DLD1 (cell line): ENCODE results near the gene GPR161.
"Not testable (repeated sequence)": the region's sequence is repeated elsewhere in the genome, so short reads cannot be mapped to it uniquely, and the experiment has no call there.

Source experiments
- in situ Hi-C: cut with HindIII; loops from 2 replicates; pipeline ENCODE4 v1.10.0; 2017; ENCODE audit warnings: low sequenced_read_pairs

The GPR161 gene

GRCh38 chr1:168089326-168089978 lies 47.3 kb downstream of the GPR161 start:
- in situ Hi-C loops, result no loop called here

DNA sequence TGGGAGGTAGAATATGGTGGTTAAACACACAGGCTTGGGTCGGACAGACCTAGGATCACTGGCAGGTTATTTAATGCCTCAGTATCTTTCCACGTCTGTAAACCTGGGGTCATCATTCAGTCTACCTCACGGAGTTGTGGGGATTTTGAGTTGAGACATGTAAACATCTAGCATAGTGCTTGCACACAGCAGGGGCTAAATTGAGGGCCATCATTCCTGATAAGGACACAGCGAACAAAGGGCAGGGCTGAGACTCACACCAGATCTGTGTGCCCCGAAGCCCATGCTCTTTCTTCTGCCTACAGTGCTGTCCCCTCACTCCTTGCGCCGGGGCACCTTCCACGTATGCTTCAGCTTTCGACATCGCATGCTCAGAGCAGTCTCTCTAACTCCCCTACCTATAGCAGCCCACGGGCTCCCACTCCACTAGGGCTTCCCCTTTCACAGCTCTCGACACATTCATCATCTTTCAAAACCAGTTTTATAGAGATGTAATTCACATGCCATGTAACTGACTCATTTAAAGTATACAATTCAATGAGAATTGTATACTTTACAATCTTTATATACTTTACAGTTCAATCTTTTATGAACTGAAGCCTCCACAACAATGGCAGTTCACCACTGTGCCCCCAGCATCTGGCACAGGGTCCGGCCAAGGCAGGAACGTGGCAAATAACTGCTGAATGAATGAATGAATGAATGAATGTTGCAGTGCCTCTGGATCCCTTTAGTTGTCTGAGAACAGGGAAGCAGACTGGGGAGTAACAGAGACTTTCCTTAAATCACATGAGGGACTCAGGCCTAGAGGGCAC lies 48.0 kb downstream of the GPR161 start:
- in situ Hi-C loops, result no loop called here

GRCh38 chr1:168087696-168088095 lies 49.0 kb downstream of the GPR161 start:
- in situ Hi-C loops, result no loop called here

DNA sequence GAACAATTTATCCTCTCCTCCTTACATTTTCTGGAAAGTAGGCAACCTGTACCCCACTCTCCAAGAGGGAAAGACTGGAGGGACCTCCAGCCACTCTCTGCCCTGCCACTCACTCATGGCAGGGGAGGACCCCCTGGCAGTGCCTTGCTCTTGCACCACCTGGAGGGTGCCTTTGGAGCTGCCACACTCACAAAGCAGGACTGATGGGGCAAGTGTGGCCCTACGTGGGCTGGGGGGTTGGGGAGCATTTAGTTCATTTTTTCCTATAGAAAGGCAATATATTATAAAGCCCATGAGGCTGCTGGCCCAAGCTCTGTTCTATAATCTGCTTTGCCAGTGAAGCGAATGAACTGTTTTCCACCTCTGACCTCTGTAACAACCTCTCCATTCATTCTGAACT lies 50.3 kb downstream of the GPR161 start:
- in situ Hi-C loops, result no loop called here

DNA sequence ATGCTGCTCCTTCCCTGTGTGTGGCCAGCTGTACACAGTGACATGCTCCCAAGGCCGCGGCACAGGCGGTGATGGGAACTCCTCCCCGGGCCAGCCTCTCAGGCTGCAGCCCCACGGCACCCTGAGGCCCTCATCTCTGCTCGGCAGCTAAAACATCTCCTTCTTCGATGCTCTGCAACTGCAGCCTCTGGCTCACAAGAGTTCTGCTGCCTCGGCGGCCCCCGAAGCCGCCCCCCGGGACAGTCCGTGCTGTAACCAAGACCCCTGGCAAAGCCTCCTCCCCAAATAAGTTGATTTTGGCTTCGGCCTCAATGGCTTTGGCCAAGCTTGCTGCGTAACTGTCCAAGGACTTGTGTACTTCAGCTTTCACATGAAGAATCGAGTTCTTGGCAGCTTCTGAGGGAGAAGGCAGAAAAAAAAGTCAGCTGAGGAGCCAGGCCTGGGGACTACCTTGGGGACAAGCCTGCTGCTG lies 51.3 kb downstream of the GPR161 start:
- in situ Hi-C loops, result no loop called here

DNA sequence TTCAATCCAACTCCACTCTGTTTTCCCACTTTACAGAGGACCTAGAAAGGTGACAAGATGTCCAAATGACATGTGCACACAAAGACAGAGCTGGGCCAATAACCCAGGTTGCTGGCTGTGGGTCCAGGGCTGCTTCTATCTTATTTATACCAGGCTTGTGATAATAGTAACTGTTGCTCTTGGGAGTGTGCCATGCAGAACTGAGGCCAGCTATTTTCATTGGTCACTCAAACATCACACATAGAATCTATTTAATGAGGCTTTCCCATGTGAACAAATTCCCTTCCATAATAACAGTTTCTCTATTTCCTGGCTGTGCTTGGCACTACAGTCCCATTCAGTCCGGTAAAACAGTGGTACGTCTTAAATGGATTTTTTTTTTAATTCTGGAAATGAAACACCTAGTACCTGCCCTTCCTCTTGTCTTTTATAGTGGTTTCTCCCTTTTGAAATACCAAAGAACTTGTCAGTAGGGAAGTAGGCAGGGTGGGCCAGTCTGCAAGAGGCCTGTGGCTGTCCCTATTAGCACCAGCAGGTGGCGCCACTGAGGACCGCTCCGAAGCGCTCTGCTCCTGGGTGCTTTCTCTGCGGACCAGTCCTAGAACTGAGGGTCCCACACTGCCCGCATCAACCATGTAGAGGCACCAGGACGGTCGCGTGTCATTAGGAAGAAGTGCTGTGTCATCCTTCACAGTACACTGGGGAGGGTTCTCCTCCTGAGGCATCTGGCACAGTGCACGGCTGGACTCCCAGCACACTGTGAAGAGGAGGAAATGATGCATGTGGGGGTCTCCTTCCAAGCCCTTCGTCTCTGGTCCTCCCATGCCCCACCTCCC lies 52.1 kb downstream of the GPR161 start:
- in situ Hi-C loops, result no loop called here

GRCh38 chr1:168083456-168084325 lies 53.0 kb downstream of the GPR161 start:
- in situ Hi-C loops, result no loop called here

- in situ Hi-C loops, result no loop called here
Observed at GRCh38 chr1:168082008-168082876, 54.5 kb downstream of the GPR161 start.

DNA sequence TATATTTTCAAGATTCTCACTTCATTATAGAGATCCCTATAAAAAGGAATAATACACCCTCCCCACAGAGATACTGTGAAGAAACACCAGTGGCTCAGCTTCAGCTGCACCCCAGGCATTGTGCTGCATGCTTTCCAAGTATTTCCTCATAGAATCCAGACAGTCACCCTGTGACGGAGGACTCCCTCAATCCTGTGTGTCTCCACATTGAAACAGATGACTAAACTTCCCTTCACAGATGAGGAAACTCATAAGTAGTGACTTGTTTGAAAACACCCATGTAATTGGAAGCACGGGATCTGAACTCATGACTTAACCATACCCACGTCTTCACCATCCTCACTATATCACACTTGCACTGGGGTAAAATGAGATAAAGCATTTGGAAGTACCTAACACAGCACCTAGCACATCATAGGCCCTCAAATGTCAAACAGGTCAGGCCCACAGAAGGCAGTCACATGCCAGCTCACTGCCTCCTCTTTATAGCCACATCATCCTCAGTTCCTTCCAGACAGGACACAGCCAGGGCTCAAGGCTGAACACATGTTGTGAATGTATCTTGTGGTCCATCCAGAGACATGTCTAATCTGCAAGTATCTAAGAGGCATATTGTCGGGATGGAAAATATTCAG lies 55.2 kb downstream of the GPR161 start:
- in situ Hi-C loops, result no loop called here

DNA sequence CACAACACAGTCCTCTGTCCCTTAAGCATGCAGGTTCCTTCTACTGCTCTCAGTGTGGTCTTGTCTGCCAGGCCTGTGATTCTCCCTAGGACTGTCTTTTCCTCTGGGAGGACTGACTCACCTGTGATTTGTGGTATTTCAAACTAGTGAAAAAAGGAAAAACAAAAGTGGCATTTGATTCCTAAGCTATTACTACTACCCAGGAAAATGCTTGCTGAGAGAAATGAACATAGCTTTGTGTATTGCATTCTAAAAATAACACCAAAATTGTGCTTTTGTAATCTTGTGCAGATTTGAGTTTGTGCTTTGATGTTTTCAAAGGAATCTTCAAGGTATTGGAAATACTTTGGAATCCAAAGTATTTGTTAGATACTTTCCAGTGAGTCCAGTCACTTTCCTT lies 57.0 kb downstream of the GPR161 start:
- in situ Hi-C loops, result no loop called here

GRCh38 chr1:168069384-168069783 lies 67.3 kb downstream of the GPR161 start:
- in situ Hi-C loops, result no loop called here

- in situ Hi-C loops, result no loop called here
Observed at GRCh38 chr1:168065506-168065905, 71.2 kb downstream of the GPR161 start.

- in situ Hi-C loops, result no loop called here
Observed at GRCh38 chr1:168064216-168064615, 72.5 kb downstream of the GPR161 start.

DNA sequence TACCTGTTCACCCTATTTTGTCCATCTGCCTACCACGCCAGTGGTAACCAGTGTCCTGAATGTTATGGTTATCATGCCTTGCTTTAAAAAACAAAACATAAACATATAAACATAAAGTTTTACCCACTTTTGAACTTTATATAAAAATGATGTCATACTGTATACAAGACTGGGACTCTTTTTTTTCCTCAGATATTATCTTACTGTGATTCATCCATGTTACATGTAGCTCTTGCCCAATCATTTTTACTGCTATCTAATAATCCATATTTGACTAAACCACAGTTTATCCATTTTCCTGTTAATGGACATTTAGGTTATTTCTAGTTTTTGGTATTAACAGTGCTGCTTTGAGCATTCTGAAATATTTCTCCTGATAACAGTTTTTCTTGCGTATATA lies 78.8 kb downstream of the GPR161 start:
- in situ Hi-C loops, result no loop called here

DNA sequence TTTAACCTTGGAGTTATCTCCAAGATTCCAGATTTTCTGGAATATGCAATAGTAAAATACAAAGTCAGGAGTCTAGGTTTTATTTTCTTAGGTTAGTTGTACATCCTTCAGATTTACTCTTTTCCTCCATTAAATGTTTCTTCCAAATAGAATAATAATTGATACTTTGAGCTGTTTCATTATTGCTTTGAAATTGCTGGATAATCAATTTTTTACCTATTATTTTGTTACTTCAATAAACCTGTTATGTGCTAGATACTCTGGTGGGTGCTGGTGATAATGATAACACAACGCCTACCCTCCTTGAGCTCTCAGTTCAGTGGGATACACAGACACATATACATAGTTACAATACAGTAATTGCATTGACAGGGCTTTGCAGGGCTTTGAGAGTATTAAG lies 79.4 kb downstream of the GPR161 start:
- in situ Hi-C loops, result no loop called here

DNA sequence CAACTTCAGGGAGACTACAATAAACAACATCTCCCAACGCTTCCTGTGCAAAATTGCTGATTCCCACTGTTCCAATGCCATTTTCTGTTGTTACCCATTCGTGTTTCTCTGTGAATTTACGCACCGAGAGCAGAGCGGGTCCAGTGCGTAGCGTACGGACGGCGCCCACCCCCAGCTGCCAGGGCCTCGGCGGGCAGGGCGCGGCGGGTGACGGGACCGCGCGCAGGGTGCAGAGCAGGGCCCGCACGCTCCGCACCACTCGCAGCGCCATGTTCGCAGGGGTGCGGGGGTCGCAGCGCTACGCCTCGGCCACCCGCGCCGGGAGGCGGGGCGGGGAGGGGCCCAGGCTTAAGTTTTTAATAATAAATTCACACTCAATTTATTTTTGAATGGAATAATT lies 80.6 kb downstream of the GPR161 start:
- in situ Hi-C loops, result not testable (repeated sequence)

DNA sequence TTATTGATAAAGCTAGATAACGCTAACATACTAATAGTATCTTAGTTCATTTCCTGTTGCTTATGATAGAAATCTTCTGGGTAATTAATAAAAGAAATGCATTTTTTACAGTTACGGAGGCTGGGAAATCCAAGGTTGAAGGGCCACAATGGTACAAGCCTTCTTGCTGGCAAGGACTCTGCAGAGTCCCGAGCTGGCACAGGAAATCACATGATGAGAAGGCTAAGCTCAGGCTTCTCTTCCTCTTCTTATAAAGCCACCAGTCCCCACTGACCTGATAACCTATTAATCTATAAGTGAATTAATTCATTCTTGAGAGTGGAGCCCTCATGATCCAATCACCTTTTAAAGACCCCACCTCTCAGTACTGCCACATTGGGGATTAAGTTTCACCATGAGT lies 82.6 kb downstream of the GPR161 start:
- in situ Hi-C loops, result no loop called here

GRCh38 chr1:168053681-168054080 lies 83.0 kb downstream of the GPR161 start:
- in situ Hi-C loops, result no loop called here

GRCh38 chr1:168050880-168051279 lies 85.8 kb downstream of the GPR161 start:
- in situ Hi-C loops, result no loop called here
